Fibroblast of the aortic adventitia (primary cell): Measurements from ENCODE around the gene ILDR2. TPM values are rescaled to one million over a fixed set of nuclear protein-coding genes. Genes with fewer than 3 reads are reported as not detected.

Experiments
- DNase-seq: peaks from one replicate; pipeline ENCODE4 v3.0.0-alpha.2; 2010; ENCODE audit warnings: low read depth
- H3K4me3 ChIP-seq: 2 replicates; pipeline ENCODE4 v1.5.1; 2011; ENCODE audit warnings: low read depth, mild to moderate bottlenecking, control low read depth, low read length, moderate library complexity
- CTCF ChIP-seq: IDR thresholded peaks from 2 replicates; pipeline ENCODE4 v1.5.1; 2011; ENCODE audit warnings: mild to moderate bottlenecking, low read length, control low read depth, inconsistent platforms; ENCODE audit not compliant: insufficient read depth
- total RNA-seq: library from RNA; depleted of rRNA; stranded (reverse); fragments of >200 nt; gene quantifications from 2 replicates; pipeline ENCODE4 v1.2.3, GENCODE V29; 2012; ENCODE audit warnings: low replicate concordance

The ILDR2 gene
- 0.09 and 0.25 TPM in 2 replicates for total RNA-seq

- peak; percentile 28 for DNase-seq
- no peak for TF ChIP-seq CTCF
- peak within 1 kb of the TSS; percentile 66 for H3K4me3 ChIP-seq
Measured at GRCh38 chr1:166975361-166976129, at the start of gene ILDR2. TSS of gene ILDR2 (minus strand) at chr1:166975540. CDS start at chr1:166975268, 272 bp downstream.

GRCh38 chr1:167022384-167022783 lies 47.0 kb upstream of the ILDR2 start:
- no peak for TF ChIP-seq CTCF
- DNase-seq, result no peak
- no peak overlapping the region for H3K4me3 ChIP-seq

GRCh38 chr1:167016100-167016750 lies 40.9 kb upstream of the ILDR2 start:
- TF ChIP-seq CTCF, result no peak
- peak; percentile 1 for DNase-seq
- no peak overlapping the region for H3K4me3 ChIP-seq

- TF ChIP-seq CTCF, result no peak
- no peak for DNase-seq
- H3K4me3 ChIP-seq, result no peak overlapping the region
Measured at GRCh38 chr1:167013108-167013929, 38.0 kb upstream of the ILDR2 start.

- H3K4me3 ChIP-seq, result no peak overlapping the region
- TF ChIP-seq CTCF, result no peak
- no peak for DNase-seq
Measured at GRCh38 chr1:167012570-167012969, 37.2 kb upstream of the ILDR2 start.

GRCh38 chr1:167011560-167012191 lies 36.3 kb upstream of the ILDR2 start:
- no peak for TF ChIP-seq CTCF
- DNase-seq, result no peak
- H3K4me3 ChIP-seq, result no peak overlapping the region
